CD4-positive, alpha-beta T cell treated with Interferon alpha-2 for 1 hour (primary cell): Measurements from ENCODE around the gene IGF2BP2.
"Not testable (repeated sequence)": the region's sequence is repeated elsewhere in the genome, so short reads cannot be mapped to it uniquely, and the experiment has no call there.

ENCODE experiments used
- DNase-seq, 2 donors: peaks; one replicate each; pipeline ENCODE4 v3.0.0-alpha.2; 2020 to 2022

The IGF2BP2 gene

GRCh38 chr3:185797993-185798830 lies 26.6 kb downstream of the IGF2BP2 start:
- DNase-seq = no peak

GRCh38 chr3:185797108-185797881 lies 27.5 kb downstream of the IGF2BP2 start:
- no peak for DNase-seq

DNA sequence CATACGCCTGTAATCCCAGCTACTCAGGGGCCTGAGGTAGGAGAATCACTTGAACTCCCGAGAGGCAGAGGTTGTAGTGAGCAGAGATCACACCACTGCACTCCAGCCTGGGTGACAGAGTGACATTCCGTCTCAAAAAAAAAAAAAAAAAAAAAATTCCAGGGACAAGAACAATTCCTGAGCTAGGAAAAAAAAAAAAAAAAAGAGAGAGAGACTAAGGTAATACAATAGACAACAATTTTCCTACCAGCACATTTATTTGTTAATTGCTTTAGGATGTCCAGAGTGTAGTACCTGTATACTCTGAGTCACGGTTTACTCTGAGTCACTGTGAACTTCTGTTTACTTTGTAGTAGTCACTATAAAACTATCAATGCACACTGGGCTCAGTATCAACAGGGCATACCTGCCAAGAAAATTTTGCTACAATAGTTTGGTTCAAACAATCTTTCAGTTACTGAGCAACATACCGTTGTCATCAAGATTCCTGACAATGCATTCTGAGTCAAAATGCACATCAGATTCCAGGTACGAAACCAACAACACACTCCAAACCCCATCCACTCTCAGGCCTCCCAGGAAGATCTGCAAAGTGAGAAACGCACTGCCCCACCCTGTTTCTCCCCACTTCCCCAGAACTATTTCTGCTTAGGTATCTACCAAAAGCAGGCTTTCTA lies 28.3 kb downstream of the IGF2BP2 start:
- DNase-seq = no peak

GRCh38 chr3:185793381-185793780 lies 31.5 kb downstream of the IGF2BP2 start:
- no peak for DNase-seq

GRCh38 chr3:185792955-185793354 lies 31.9 kb downstream of the IGF2BP2 start:
- no peak for DNase-seq

DNA sequence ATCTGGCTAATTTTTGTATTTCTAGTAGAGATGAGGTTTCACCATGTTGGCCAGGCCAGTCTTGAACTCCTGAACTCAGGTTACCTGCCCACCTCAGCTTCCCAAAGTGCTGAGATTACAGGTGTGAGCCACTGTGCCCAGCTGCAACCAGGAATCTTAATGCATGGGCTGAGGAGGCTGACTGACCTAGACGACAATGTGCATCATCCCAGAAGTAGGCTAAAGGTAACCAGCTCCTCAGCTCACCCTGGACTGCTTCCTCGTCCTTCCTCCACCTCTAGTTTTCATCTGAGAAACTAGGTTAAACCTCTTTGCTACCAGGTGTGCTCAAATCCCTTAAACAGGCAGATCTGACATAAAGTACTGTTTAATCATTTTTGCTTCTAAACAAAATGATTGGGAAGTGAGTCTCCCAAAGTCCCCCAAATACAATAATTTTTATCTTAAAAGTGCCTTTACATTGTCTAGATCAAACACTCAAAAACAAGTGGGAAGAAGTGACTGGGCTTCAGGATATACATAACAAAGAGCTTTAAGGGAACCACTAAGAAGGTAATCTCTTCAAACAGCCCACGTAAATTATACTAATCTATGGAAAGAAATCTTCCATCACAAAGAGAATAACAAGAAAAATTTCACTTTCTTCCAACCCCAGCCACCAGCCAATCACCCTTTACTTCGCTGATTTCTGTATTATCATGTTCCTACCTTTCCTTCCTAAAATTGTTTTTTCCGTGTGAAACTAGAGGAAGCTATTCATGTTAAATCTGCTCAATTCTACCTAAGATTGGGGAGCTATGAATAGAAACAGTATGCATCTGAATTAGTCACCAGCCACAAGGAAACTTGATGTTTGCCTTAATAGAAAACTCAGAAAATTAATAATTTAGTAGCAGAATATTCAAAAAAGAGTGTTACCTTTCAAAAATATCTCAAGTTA lies 34.7 kb downstream of the IGF2BP2 start:
- no peak for DNase-seq

GRCh38 chr3:185789134-185789533 lies 35.7 kb downstream of the IGF2BP2 start:
- DNase-seq = no peak

DNA sequence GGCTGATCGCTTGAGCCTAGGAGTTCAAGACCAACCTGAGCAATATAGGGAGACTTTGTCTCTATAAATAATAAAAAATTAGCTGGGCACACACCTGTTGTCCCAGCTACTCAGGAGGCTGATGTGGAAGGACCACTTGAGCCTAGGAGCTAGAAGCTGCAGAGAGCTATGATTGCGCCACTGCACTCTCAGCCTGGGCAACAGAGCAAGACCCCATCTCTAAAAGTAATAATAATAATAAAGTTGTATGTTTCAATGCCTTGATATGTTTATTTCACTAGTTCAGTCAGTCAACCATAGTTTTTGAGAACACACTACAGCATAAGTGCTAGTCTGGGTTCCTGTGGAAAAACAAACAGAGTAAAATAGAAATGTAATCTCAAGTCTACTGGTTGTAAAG lies 36.5 kb downstream of the IGF2BP2 start:
- no peak for DNase-seq

DNA sequence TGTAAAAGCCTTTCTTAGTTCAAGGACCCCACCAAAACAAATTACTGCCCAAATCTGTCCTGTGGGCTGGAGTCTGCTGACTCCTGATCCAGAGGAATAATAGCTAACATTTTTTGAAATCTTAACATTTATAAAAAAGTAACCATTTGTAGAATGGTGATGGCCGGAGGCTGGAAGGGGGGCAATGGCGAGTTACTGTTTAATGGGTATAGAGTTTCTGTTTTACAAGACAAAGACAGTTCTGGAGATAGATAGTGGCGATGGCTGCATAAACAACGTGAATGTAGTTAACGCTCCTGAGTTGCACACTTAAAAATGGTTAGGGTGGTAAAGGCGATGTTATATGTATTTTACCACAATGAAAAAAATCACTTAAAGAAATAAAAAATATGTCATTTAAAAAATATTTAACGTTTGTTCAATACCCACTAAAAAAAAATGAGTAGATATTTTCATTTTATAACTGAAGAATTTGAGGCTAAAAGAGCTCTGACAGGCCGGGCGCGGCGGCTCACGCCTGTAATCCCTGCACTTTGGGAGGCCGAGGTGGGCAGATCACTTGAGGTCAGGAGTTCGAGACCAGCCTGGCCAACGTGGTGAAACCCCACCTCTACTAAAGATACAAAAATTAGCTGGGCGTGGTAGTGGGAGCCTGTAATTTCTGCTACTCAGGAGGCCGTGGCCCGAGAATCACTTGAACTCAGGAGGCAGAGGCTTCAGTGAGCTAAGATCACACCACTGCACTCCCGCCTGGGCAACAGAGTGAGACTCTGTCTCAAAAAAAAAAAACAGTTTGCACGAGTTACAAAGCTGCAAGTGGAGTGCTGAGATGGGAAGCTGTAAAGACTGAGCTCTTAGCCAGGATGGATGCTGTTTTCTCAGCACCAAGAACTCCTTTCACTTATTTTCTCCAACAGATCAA lies 37.6 kb downstream of the IGF2BP2 start:
- no peak for DNase-seq

- not testable (repeated sequence) for DNase-seq
Measured at GRCh38 chr3:185786258-185786657, 38.6 kb downstream of the IGF2BP2 start.

GRCh38 chr3:185784317-185784716 lies 40.5 kb downstream of the IGF2BP2 start:
- no peak for DNase-seq

DNA sequence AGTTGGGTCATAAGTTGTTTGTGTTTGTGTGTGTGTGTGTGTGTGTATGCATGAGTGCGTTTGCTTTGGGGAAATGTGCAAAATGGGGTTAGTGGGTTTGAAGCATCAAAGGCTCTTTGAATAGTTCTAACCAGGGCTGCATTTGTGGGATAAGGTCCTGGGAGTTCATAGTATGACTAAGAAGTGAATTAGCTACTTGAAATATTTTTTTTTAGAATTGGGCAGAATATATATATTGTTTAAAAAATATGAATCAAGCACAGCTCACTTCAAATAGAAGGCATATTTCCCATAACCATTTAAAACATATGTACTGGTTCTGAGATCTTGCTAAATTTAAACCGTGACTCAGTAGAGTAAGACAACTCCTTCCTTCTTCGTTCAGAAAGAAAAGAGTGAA lies 43.1 kb downstream of the IGF2BP2 start:
- no peak for DNase-seq

- DNase-seq = no peak
Measured at GRCh38 chr3:185779461-185779860, 45.4 kb downstream of the IGF2BP2 start.

DNA sequence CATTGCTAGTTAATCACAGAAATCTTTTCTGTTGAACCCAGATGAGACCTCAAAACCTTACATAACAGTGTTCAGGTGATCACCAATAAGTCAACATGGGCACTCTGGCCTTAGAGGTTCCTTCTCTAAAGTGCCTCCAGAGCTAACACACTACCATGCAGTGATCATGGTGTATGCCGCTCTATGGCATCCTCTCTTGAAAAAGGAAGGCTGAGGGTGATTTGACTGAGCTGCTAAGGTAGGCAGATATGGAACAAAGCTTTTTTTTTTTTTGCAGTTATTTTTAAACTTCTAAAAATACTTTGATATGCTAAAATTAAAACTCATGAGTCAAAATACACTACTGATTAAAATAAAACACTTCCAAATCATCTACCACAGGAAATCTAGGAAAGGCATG lies 46.0 kb downstream of the IGF2BP2 start:
- no peak for DNase-seq

DNA sequence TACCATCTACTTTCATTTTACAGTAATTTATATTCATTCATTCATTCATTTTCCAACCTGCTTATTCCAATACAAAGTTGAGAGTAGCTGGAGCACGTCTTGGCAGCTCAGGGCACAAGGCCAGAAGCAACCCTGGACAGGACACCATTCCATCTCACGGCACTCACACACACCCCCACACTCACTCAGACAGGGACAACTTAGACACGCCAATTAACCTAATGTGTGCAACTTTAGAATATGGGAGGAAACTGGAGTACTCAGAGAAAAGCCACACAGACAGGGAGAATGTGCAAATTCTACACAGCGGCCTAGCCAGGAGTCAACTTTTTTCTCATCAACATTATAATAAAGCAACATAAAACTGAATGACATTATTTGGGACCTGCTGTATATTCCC lies 46.7 kb downstream of the IGF2BP2 start:
- DNase-seq = no peak

DNA sequence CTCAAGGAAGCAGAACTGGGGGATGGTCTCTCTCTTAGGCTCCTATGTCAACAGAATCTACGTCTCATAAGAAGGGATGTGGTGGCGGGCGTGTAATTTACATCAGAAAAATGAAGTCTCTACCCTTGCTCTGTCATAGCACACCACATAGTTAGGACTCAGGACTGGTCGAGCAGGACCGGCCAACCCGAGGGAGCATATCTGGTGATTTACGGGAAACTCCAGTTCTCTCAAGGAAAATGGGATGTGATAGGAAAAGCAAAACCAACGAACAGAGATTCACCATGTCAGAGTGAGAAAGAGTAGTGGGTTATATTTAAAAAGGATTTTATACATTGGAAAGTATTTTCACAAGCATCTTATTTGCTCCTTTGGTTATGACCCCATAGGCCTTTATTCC lies 54.7 kb downstream of the IGF2BP2 start:
- DNase-seq = no peak

DNA sequence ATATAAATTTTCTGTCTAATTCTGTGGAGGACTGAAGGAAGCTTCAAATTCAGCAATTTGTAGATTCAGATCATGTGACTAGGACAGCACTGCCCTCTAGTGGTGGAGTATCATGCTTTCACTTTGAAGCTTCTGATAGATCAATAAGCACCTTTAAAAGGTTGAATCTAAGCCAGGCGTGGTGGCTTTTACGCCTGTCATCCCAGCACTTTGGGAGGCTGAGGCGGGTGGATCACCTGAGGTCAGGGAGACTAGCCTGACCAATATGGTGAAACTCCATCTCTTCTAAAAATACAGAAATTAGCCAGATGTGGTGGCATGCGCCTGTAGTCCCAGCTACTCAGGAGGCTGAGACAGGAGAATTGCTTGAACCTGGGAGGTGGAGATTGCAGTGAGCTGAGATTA lies 56.3 kb downstream of the IGF2BP2 start:
- peak; percentile 49 to 57 for DNase-seq

DNA sequence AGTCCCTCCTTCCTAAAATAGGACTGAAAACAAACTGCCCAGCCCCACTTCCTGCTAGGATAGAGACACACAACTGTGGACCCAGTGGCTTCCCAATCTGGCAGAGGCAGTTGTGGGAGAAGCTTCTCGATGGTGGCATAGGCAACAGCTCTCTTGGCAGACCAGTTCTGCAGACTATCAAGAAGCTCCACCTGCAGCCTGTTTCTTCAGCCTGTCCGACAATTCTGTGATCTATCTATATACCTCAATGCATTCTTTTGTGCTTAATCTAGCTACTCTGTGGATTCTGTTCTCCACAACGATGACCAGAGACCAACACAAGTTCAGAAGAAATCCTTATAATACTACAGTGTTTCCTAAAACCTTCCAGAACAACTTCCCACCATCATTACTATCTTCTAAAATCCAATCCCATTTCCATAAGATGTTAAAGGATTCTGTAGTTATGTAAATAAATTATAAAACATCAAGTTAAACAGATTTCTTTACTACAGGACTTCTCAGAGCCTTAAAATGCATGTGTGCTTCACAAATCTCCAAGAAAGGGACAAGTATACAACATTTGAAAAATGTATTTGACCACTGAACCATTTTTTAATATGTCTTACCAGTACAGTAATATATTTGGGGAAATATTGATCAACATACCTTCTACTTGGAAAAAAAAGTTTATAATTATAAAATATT lies 57.7 kb downstream of the IGF2BP2 start:
- no peak for DNase-seq

DNA sequence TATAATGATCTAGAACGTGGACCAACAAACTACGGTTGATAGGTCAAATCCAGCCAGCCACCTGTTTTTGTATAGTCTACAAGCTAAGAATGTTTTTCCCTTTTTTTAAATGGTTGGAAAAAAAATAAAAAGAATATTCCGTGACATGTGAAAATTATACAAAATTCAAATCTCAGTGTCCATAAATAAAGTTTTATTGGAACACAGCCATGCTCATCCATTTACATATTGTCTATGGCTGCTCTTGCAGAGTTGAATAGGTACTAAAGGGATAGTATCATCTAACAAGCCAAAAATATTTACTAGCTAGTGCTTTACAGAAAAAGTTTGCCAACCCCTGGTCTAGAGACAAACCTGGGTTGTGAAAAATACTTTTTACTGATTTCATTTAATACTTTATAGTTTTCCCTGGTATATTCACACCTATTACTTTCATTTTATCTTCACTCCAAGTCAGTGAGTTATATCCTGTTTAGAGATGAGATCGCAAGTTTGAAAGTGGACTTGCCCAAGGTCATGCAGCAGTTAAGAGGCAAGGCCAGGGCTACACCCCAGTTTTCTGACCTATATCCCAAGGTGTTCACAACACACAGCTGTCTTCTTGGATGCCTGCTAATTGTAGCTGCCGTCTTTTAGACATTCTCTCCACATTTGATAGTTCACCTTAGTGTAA lies 58.4 kb downstream of the IGF2BP2 start:
- no peak for DNase-seq

- DNase-seq = no peak
Measured at GRCh38 chr3:185764980-185765370, 59.9 kb downstream of the IGF2BP2 start.
